Stimulated activated CD8-positive, alpha-beta memory T cell treated with anti-CD3 and anti-CD28 coated beads, Interleukin-7, amount 100 ng/mL, for 4 hours (primary cell): ENCODE measurements around the gene ZNF830.
"Not testable (repeated sequence)": the region's sequence is repeated elsewhere in the genome, so short reads cannot be mapped to it uniquely, and the experiment has no call there.

Source experiments
- DNase-seq, 2 donors: peaks; one replicate each; pipeline ENCODE4 v3.0.0-alpha.2; 2020; ENCODE audit warnings: low read depth in 2 of 2

Gene ZNF830

DNA sequence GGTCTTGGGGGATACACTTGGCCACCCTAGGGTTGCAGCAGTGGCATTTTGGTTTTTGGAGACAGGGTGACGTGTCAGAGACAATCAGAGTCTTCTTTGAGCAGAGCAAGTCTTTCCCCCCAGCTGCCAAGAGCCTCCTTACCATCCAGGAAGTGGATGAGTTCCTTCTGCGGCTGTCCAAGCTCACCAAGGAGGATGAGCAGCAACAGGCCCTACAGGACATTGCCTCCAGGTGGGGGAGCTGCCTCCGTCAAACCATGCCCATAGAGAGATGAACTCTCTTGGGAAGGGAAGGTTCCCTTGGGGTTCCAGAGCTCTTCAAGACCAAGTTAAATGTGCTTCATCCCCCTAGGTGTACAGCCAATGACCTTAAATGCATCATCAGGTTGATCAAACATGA, 30.3 kb downstream of the ZNF830 start:
- no peak for DNase-seq

DNA sequence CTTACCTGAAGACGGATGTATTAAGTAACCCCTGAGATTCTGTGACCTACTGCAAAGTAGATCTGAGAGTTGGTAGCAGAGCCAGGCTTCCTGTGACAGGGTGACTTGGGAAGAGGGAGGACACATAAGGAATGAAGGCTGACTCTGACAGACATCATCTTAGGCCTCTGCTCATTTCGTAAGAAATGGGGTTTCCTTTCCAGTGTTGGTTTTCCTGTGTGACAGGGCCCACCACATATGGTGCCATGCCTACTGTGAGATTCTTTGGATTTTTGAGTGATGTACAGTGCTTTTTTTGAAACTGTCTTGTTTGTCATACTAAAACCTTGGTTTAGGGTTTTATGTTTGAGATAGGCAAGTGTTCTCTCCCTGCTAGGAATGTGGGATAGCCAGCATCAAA, 31.7 kb downstream of the ZNF830 start:
- no peak for DNase-seq

GRCh38 chr17:34996422-34997285, 35.3 kb downstream of the ZNF830 start:
- no peak for DNase-seq

GRCh38 chr17:34997355-34997862, 36.1 kb downstream of the ZNF830 start:
- DNase-seq: no peak

GRCh38 chr17:34998205-34998604, 36.9 kb downstream of the ZNF830 start:
- DNase-seq: peak; percentile 58 to 68

DNA sequence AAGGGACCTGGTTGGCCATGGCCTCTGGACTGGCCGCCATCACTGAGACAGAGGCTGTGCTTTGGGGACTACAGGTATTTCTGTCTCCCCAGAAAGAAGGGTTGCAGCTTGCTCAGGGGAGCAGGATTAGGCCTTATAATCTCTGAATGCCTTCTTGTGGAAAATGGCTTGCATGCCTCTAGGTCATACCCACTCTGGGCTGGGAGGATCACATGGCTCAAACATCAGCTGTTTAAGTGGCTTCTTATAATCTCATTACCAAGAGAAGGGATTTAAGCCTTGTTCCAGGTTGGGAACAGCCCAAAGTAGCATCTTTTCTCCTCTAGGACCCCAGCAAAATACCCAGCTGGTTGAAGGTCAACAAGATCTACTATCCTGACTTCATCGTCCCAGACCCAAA, 38.1 kb downstream of the ZNF830 start:
- no peak for DNase-seq

DNA sequence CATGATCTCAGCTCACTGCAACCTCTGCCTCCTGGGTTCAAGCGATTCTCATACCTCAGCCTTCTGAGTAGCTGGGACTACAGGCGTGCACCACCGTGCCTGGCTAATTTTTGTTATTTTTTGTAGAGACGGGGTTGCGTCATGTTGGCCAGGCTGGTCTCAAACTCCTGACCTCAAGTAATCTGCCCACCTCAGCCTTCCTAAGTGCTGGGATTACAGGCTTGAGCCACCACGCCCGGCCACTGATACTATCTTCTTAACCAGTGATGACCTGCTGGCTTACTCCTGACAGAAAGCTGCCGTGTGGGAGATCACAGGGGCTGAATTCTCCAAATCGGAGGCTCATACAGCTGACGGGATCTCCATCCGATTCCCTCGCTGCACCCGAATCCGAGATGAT, 39.6 kb downstream of the ZNF830 start:
- not testable (repeated sequence) for DNase-seq

DNA sequence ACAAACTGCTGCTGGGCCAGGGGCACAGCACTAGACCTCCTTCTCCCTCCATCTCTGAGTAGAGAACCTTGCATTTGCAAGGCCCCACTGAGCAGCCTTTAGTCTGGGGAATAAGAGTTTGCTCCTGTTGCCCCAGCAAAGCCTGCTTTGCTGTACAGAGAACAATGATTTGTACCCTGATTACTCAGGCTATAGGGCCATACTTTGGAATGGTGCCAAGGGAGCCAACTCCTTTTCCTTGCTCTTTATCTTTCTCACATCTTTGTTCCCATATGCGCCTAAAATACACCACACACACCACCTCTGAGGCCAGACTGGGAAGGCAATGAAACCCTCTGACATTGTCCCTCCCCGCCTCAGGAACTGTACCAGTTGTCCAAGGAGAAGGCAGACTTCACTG, 40.2 kb downstream of the ZNF830 start:
- DNase-seq: no peak

DNA sequence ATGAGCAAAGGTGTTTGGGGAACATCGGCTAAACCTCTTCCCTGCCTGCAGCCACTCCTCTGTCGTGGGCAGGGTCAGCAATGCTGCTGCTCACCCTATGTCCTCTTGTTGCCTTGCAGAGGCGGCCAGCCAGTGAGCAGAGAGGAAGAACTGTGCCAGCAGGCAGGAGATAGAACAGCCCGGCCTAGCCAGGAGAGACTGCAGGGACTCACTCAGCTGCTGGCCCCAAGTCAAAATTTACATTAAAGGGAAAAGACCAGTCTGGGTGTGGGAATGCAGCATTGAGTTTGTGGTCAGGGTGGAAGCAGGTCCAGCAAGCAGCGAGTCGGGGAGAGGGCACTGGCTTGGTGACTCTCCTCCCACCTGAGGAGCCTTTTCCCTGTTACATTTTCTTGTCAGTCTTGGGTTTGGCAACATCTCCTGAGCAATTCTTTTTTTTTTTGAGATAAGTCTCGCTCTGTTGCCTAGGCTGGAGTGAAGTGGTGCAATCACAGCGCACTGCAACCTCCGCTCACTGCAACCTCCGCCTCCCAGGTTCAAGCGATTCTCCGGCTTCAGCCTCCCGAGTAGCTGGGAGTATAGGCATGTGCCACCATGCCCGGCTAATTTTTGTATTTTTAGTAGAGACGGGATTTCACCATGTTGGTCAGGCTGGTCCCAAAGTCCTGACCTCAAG, 41.7 kb downstream of the ZNF830 start:
- DNase-seq: no peak

GRCh38 chr17:35003778-35004177, 42.4 kb downstream of the ZNF830 start:
- DNase-seq: no peak

- DNase-seq: no peak
Measured at GRCh38 chr17:35006345-35006744, 45.0 kb downstream of the ZNF830 start.

GRCh38 chr17:35006961-35007360, 45.6 kb downstream of the ZNF830 start:
- no peak for DNase-seq

- no peak for DNase-seq
Measured at GRCh38 chr17:35010093-35010492, 48.8 kb downstream of the ZNF830 start.

GRCh38 chr17:35011671-35012216, 50.4 kb downstream of the ZNF830 start:
- DNase-seq: no peak
